Neuronal stem cell (in vitro differentiated cells): ENCODE data around the gene ZNF628.

Source experiments
- DNase-seq: peaks from one replicate; pipeline ENCODE4 v3.0.0-alpha.2; 2013; ENCODE audit warnings: low spot score
- H2AFZ ChIP-seq: one replicate; pipeline ENCODE4 v1.6.1; 2013; ENCODE audit warnings: mild to moderate bottlenecking, low read length, inconsistent platforms
- H2AK5ac ChIP-seq: 2 replicates; pipeline ENCODE4 v1.6.1; 2013; ENCODE audit warnings: low read depth, mild to moderate bottlenecking, inconsistent platforms, low read length, moderate library complexity, mixed read lengths
- H2BK120ac ChIP-seq: 2 replicates; pipeline ENCODE4 v1.6.1; 2013; ENCODE audit warnings: low read depth, mild to moderate bottlenecking, inconsistent platforms, low read length, moderate library complexity, mixed read lengths
- H2BK12ac ChIP-seq: one replicate; pipeline ENCODE4 v1.6.1; 2013; ENCODE audit warnings: low read length, inconsistent platforms
- H2BK15ac ChIP-seq: 2 replicates; pipeline ENCODE4 v1.6.1; 2013; ENCODE audit warnings: mild to moderate bottlenecking, low read length, inconsistent platforms, mixed read lengths
- H2BK5ac ChIP-seq: one replicate; pipeline ENCODE4 v1.6.1; 2013; ENCODE audit warnings: inconsistent platforms, mild to moderate bottlenecking, low read length, moderate library complexity
- H3K14ac ChIP-seq: one replicate; pipeline ENCODE4 v1.6.1; 2013; ENCODE audit warnings: low read length, inconsistent platforms
- H3K18ac ChIP-seq: 2 replicates; pipeline ENCODE4 v1.6.1; 2013; ENCODE audit warnings: low read length, inconsistent platforms
- H3K23ac ChIP-seq: 2 replicates; pipeline ENCODE4 v1.6.1; 2013; ENCODE audit warnings: low read depth, mild to moderate bottlenecking, mixed read lengths, low read length, inconsistent platforms; ENCODE audit not compliant: poor library complexity
- H3K27ac ChIP-seq: replicated peaks from 3 replicates; pipeline ENCODE4 v1.5.1; 2013; ENCODE audit warnings: low read length, inconsistent platforms
- H3K27me3 ChIP-seq, 3 experiments: 2 replicates each; pipeline ENCODE4 v1.6.1; 2013; ENCODE audit warnings: low read length in 3 of 3, mild to moderate bottlenecking in 2 of 3, inconsistent platforms in 1 of 3, low read depth in 1 of 3, mixed read lengths in 1 of 3, moderate library complexity in 1 of 3; ENCODE audit not compliant: control insufficient read depth in 3 of 3, insufficient read depth in 3 of 3
- H3K36me3 ChIP-seq, 2 donors: replicated peaks in 1 of 2; 2 replicates each; pipeline ENCODE4 v1.6.1; 2013; ENCODE audit warnings: low read length in 2 of 2; ENCODE audit not compliant: control insufficient read depth in 2 of 2, insufficient read depth in 2 of 2
- H3K4ac ChIP-seq: 2 replicates; pipeline ENCODE4 v1.6.1; 2013; ENCODE audit warnings: inconsistent platforms, mild to moderate bottlenecking, low read length, moderate library complexity
- H3K4me1 ChIP-seq, 2 donors: 1 replicate in 1 of 2; 2 replicates in 1 of 2; pipeline ENCODE4 v1.6.1; 2013; ENCODE audit warnings: low read length in 2 of 2, low read depth in 1 of 2; ENCODE audit not compliant: control insufficient read depth in 2 of 2, insufficient read depth in 1 of 2
- H3K4me2 ChIP-seq: one replicate; pipeline ENCODE4 v1.6.1; 2013; ENCODE audit warnings: mild to moderate bottlenecking, low read length, inconsistent platforms; ENCODE audit not compliant: insufficient read depth, poor library complexity, severe bottlenecking
- H3K4me3 ChIP-seq, 2 donors: 2 replicates each; pipeline ENCODE4 v1.5.1; 2013; ENCODE audit warnings: low read length in 2 of 2, mild to moderate bottlenecking in 2 of 2, inconsistent platforms in 1 of 2, moderate library complexity in 1 of 2
- H3K79me1 ChIP-seq: one replicate; pipeline ENCODE4 v1.6.1; 2013; ENCODE audit warnings: low read depth, mild to moderate bottlenecking, inconsistent platforms, low read length, moderate library complexity
- H3K9ac ChIP-seq: one replicate; pipeline ENCODE4 v1.6.1; 2013; ENCODE audit warnings: mild to moderate bottlenecking, low read depth, low read length, inconsistent platforms; ENCODE audit not compliant: poor library complexity
- H3K9me3 ChIP-seq, 2 donors: replicated peaks in 1 of 2; 2 replicates each; pipeline versions ENCODE3 to v1.6.1; 2013; ENCODE audit warnings: low read length in 2 of 2, mild to moderate bottlenecking in 2 of 2, inconsistent platforms in 1 of 2, low read depth in 1 of 2, mixed read lengths in 1 of 2, moderate library complexity in 1 of 2; ENCODE audit not compliant: control insufficient read depth in 2 of 2, insufficient read depth in 1 of 2
- H4K8ac ChIP-seq: one replicate; pipeline ENCODE4 v1.6.1; 2013; ENCODE audit warnings: low read depth, mild to moderate bottlenecking, inconsistent platforms, low read length, moderate library complexity
- H4K91ac ChIP-seq: one replicate; pipeline ENCODE4 v1.6.1; 2013; ENCODE audit warnings: low read length, low read depth, mild to moderate bottlenecking, inconsistent platforms; ENCODE audit not compliant: poor library complexity
- whole genome bisulfite sequencing, 2 donors: extraction: QIAGEN DNeasy Blood & Tissue Kit; methylation state at CpG; one replicate each; pipeline ENCODE4 v1.1.7; 2013; ENCODE audit warnings: missing lambda C conversion rate in 2 of 2, mixed read lengths in 1 of 2; ENCODE audit not compliant: insufficient read length in 2 of 2, insufficient replicate concordance in 1 of 2; ENCODE audit errors: extremely low coverage in 2 of 2; 5-methylcytosine and 5-hydroxymethylcytosine counted together

The ZNF628 gene

GRCh38 chr19:55490478-55491432, 14.3 kb downstream of the ZNF628 start:
- peak overlapping the region; percentile 41 for H2BK12ac ChIP-seq

GRCh38 chr19:55491546-55492360, 15.3 kb downstream of the ZNF628 start:
- no peak overlapping the region for H4K91ac ChIP-seq
- no peaks in the 10 kb centered on the region for H3K9me3 ChIP-seq
- H3K18ac ChIP-seq = peak overlapping the region; percentile 24
- H4K8ac ChIP-seq = no peak overlapping the region
- H3K79me1 ChIP-seq = peaks cover 6% of the 10 kb centered on the region
- peak overlapping the region; percentile 42 for H3K4ac ChIP-seq
- DNase-seq = no peak
- peak overlapping the region; percentile 81 for H2AK5ac ChIP-seq
- peak overlapping the region; percentile 11 for H3K23ac ChIP-seq
- WGBS, 2 donors = no CpG with 5 or more reads among the region's 24 CpGs
- no peak overlapping the region for H3K4me2 ChIP-seq
- no peak overlapping the region for H2BK15ac ChIP-seq
- H3K27ac ChIP-seq = no peak overlapping the region
- H3K4me1 ChIP-seq = peaks cover 24 to 39% of the 10 kb centered on the region in 2 donors
- no peak overlapping the region for H3K4me3 ChIP-seq
- H2BK120ac ChIP-seq = no peak overlapping the region
- H3K27me3 ChIP-seq = no peaks in the 10 kb centered on the region
- H3K36me3 ChIP-seq = no peaks in the 10 kb centered on the region
- no peak overlapping the region for H3K9ac ChIP-seq
- H3K14ac ChIP-seq = no peak overlapping the region
- H2BK5ac ChIP-seq = no peak overlapping the region
- no peak overlapping the region for H2BK12ac ChIP-seq
- peak overlapping the region; percentile 73 for H2AFZ ChIP-seq

More at GRCh38 chr19:55490478-55491432, 14.3 kb downstream of the ZNF628 start:
- H3K14ac ChIP-seq = peak overlapping the region; percentile 71
- H3K4me2 ChIP-seq = no peak overlapping the region
- H2BK120ac ChIP-seq = peak overlapping the region; percentile 18
- peak overlapping the region; percentile 3 for H3K9ac ChIP-seq
- H3K79me1 ChIP-seq = peaks cover 8% of the 10 kb centered on the region
- H3K9me3 ChIP-seq = no peaks in the 10 kb centered on the region
- H2BK15ac ChIP-seq = peak overlapping the region; percentile 58
- H4K91ac ChIP-seq = no peak overlapping the region
- H3K18ac ChIP-seq = no peak overlapping the region
- peak overlapping the region; percentile 37 for H3K4ac ChIP-seq
- no peaks in the 10 kb centered on the region for H3K36me3 ChIP-seq
- no CpG with 5 or more reads among the region's 52 CpGs for WGBS, 2 donors
- H3K4me1 ChIP-seq = peaks cover 29 to 48% of the 10 kb centered on the region in 2 donors
- no peaks in the 10 kb centered on the region for H3K27me3 ChIP-seq
- H3K23ac ChIP-seq = peak overlapping the region; percentile 43
- H2AK5ac ChIP-seq = peak overlapping the region; percentile 81
- DNase-seq = no peak
- no peak overlapping the region for H4K8ac ChIP-seq
- no peak overlapping the region for H3K4me3 ChIP-seq
- H2BK5ac ChIP-seq = no peak overlapping the region
- peak overlapping the region; percentile 73 for H2AFZ ChIP-seq
- H3K27ac ChIP-seq = no peak overlapping the region

GRCh38 chr19:55492362-55492944, 16.0 kb downstream of the ZNF628 start:
- no peak overlapping the region for H3K4me2 ChIP-seq
- WGBS, 2 donors = no CpG with 5 or more reads among the region's 12 CpGs
- H3K36me3 ChIP-seq = no peaks in the 10 kb centered on the region
- no peak for DNase-seq
- H3K79me1 ChIP-seq = peaks cover 5% of the 10 kb centered on the region
- H2AFZ ChIP-seq = no peak overlapping the region
- peak overlapping the region; percentile 66 for H2BK5ac ChIP-seq
- H3K4me1 ChIP-seq = peaks cover 18 to 34% of the 10 kb centered on the region in 2 donors
- no peak overlapping the region for H3K9ac ChIP-seq
- no peak overlapping the region for H2BK12ac ChIP-seq
- H2BK120ac ChIP-seq = no peak overlapping the region
- no peak overlapping the region for H4K91ac ChIP-seq
- H3K9me3 ChIP-seq = no peaks in the 10 kb centered on the region
- H2BK15ac ChIP-seq = no peak overlapping the region
- H3K23ac ChIP-seq = no peak overlapping the region
- H3K18ac ChIP-seq = no peak overlapping the region
- no peak overlapping the region for H4K8ac ChIP-seq
- no peak overlapping the region for H3K4ac ChIP-seq
- no peak overlapping the region for H3K27ac ChIP-seq
- no peak overlapping the region for H3K4me3 ChIP-seq
- H3K27me3 ChIP-seq = no peaks in the 10 kb centered on the region
- peak overlapping the region; percentile 6 for H2AK5ac ChIP-seq
- H3K14ac ChIP-seq = no peak overlapping the region
